C4-2B (cell line): ENCODE data around the gene KEAP1.

ENCODE experiments used
- H3K27ac ChIP-seq: fragments of 450-650 bp; 2 replicates; pipeline ENCODE4 v1.5.1; 2017
- ZFX ChIP-seq: fragments of 450-650 bp; IDR thresholded peaks from 2 replicates; pipeline ENCODE4 v1.6.1; 2017
- TF ChIP-seq, protein P1 (sequence below): fragments of 450-650 bp; conservative IDR thresholded peaks from 2 replicates; pipeline ENCODE4 v1.5.1; 2017; ENCODE audit warnings: mild to moderate bottlenecking

Gene KEAP1

DNA sequence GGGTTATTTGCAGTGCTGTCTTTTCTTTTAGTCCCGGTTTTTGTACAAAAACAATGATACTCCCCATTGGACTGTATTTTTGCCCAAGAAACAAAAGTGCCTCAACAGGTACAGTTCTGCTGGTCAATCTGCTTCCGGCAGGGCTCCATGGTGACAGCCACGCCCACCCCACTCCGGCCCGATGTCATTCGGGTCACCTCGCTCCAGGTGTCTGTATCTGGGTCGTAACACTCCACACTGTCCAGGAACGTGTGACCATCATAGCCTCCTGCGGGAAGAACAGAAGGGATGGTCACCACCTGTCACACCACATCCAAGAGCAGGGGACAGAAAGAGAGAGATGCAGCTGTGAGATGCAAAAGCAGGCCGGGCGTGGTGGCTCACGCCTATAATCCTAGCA, 16.6 kb downstream of the KEAP1 start:
- no peak overlapping the region for H3K27ac ChIP-seq
- TF ChIP-seq, protein P1, sequence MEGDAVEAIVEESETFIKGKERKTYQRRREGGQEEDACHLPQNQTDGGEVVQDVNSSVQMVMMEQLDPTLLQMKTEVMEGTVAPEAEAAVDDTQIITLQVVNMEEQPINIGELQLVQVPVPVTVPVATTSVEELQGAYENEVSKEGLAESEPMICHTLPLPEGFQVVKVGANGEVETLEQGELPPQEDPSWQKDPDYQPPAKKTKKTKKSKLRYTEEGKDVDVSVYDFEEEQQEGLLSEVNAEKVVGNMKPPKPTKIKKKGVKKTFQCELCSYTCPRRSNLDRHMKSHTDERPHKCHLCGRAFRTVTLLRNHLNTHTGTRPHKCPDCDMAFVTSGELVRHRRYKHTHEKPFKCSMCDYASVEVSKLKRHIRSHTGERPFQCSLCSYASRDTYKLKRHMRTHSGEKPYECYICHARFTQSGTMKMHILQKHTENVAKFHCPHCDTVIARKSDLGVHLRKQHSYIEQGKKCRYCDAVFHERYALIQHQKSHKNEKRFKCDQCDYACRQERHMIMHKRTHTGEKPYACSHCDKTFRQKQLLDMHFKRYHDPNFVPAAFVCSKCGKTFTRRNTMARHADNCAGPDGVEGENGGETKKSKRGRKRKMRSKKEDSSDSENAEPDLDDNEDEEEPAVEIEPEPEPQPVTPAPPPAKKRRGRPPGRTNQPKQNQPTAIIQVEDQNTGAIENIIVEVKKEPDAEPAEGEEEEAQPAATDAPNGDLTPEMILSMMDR: no peak
- no peak for TF ChIP-seq ZFX

DNA sequence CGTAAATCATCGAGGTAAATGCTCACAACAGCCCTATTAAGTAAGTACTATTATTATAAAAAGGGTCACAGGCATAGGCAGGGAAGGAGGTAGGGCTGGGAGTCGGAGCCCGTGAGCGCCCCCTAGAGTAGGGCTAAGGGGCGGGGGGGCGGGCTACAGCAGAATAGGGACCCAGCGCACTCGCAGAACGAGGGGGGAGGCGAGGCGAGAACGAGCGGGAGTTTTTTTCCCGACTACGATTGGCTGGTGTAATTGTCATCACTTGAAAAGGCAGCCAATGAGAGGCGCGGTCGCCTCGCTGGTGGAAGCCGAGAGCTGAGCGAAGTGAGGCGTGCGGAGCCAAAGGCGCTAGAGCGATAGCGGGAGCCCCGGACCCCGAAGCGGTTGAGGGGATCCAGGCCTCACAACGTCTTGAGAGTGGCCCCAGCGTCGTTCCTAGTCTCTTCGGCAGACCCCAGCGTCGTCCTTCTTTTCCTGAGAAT, 24.2 kb downstream of the KEAP1 start:
- no peak for TF ChIP-seq ZFX
- TF ChIP-seq, protein P1: peak; percentile 77
- H3K27ac ChIP-seq: no peak overlapping the region; the same call in 1 of the 2 replicates

DNA sequence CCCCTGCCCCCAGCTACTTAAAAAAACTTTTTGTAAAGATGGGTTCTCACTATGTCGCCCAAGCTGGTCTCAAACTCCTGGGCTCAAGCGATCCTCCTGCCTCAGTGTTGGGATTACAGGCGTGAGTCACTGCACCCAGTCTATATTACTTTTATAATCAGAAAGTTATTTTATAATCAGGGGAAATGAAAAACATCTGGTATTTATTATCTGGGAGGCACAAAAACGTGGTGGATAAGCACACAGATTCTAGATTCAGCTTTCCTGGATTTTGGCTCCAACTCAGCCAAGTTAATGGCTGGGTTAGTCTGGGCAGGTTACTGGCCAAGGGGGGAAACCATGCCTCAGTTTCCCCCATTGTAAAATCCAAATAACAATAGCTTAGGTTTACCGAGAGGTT, 24.7 kb downstream of the KEAP1 start:
- TF ChIP-seq ZFX: no peak
- TF ChIP-seq, protein P1: no peak
- no peak overlapping the region for H3K27ac ChIP-seq

DNA sequence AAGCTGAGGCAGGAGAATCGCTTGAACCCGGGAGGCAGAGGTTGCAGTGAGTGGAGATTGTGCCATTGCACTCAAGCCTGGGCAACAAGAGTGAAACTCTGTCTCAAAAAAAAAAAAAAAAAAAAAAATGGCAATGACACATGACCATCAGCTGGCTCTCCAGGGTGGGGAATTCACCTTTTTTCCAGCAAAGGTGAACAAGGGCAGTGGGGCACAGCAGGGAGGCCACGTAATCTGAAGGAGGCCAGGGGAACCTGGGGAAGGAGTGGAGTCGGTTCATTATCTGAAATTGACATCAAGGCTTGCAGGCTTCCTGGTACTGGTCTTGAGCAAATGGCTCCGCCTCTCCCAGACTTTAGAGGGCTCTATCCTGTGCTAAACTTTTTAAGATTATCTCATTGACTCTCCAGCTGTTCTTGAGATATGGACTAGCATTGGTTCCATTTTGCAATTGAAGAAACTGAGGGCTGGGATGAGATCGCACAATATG, 28.1 kb downstream of the KEAP1 start:
- TF ChIP-seq ZFX: no peak
- TF ChIP-seq, protein P1: no peak
- H3K27ac ChIP-seq: no peak overlapping the region

DNA sequence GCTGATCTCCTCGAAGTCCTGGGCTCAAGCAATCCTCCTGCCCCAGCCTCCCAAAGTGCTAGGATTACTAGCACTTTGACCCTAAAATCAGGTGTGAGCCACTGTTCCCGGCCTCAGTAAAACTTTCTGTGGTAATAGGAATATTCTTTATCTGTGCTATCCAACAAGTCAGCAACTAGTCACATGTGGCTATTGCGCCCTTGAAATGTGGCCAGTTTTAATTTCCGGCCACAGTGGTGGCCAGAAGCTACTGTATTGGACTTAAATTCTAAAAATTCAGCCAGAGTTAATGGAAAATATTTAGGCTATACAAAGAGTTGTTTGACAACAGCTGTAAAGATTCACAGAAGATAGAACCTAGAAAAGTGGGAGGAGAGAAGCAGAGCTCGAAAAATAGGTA, 30.0 kb downstream of the KEAP1 start:
- no peak overlapping the region for H3K27ac ChIP-seq
- TF ChIP-seq ZFX: no peak
- TF ChIP-seq, protein P1: no peak

DNA sequence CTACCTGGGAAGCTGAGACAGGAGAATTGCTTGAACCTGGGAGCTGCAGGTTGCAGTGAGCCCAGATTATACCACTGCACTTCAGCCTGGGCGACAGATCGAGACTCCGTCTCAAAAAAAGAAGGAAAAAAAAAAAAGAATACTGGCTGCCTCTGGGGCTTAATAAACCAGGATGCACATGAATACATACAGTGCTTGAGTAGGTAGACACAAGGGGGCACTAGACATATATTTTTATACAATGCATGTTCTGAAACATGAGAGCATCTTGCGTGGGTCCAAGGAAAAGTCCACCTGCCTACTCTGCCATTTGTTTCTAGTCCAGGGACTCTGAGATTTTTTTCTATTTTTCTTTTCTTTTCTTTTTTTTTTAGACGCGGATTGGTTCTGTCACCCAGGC, 31.2 kb downstream of the KEAP1 start:
- TF ChIP-seq, protein P1: peak; percentile 79
- no peak for TF ChIP-seq ZFX
- H3K27ac ChIP-seq: no peak overlapping the region

DNA sequence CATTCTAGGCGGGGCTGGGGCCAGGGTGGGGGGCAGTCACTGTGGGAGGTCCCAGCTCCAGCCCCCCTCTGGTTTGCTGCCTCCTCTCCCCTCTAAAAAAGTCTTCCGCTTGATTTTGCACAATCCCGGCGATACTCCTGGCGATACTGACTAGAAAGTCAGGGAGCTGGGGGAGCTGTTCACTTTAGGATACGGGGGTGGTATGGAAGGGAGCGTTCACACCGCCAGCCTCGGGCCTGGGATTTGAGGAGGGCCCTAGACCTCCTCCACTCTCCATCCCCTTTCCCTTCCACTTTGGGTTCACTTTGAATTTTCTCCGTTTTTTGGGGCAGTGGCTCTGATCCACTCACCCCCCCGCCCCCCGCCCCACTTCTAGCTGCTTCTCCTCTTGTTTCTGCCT, 35.0 kb downstream of the KEAP1 start:
- no peak overlapping the region for H3K27ac ChIP-seq
- TF ChIP-seq, protein P1: no peak
- TF ChIP-seq ZFX: no peak
